Measurements from ENCODE around the gene IQSEC1. TPM values are rescaled to one million over a fixed set of nuclear protein-coding genes. Genes with fewer than 3 reads are reported as not detected.

IQSEC1 gene
- total and polyA plus RNA-seq, 9 of the 15 experiments (the other 6 are each of a cell fraction or from before 2014, with no cell fraction given) = 0.56 to 39.0 (median 6.8) TPM

- CTCF ChIA-PET (ENCODE audit: low intra/inter-chr PET ratio) = interaction anchor here (0.6 kb wide), 1 partner anchor 169 kb away, joined by 3 read pairs; no protein-coding TSS in a partner anchor
- intact Hi-C loops (cut with micrococcal nuclease) = no loop called here
- FAIRE-seq = no peak
- no peaks in the 10 kb centered on the region for H3K9me1 ChIP-seq (ENCODE audit: control insufficient read depth, insufficient read depth, low read length)
- DNase-seq (ENCODE audit: extremely low read depth in 1 of 4, low spot score in 3 of 4) = peak in 2 of 4 experiments; percentile 38 to 41
- H3K4me1 ChIP-seq (replicated peaks in 1 of 2; ENCODE audit: control insufficient read depth in 2 of 2, insufficient read depth in 2 of 2, low read length in 2 of 2) = peaks cover under 1 to 38% of the 10 kb centered on the region in 2 experiments; a peak in 3 of 5 replicates
- no peak overlapping the region for H3K4me3 ChIP-seq
- H3K36me3 ChIP-seq (ENCODE audit: control insufficient read depth, insufficient read depth, low read length) = no peaks in the 10 kb centered on the region
- H3K9me3 ChIP-seq (replicated peaks; ENCODE audit: control insufficient read depth, insufficient read depth, low read depth, low read length) = no peaks in the 10 kb centered on the region; the same call in 1 of the 2 replicates
- no peak overlapping the region for H3K4me2 ChIP-seq (ENCODE audit: insufficient read depth, low read length)
- peaks cover 54 to 93% of the 10 kb centered on the region in 2 experiments for H3K27me3 ChIP-seq (ENCODE audit: control insufficient read depth in 2 of 2, insufficient read depth in 2 of 2, low read length in 2 of 2)
- peaks cover 6% of the 10 kb centered on the region for H4K20me1 ChIP-seq (replicated peaks; ENCODE audit: control insufficient read depth, insufficient read depth, low read length)
- no peak overlapping the region for H3K27ac ChIP-seq (ENCODE audit: extremely low read depth, low read depth, low read length)
- 8% methylated on average over 22 of the region's 22 CpGs for WGBS (ENCODE audit: insufficient coverage, low coverage, missing lambda C conversion rate)
- H3K9ac ChIP-seq (ENCODE audit: insufficient read depth in 1 of 2, low read depth in 2 of 2, low read length in 2 of 2) = peak overlapping the region in 1 of 2 experiments; percentile 78; a peak in 1 of 4 replicates
- BruUV-seq (replicated peaks) = no TSS peak
- in situ Hi-C loops (cut with MboI) = no loop called here
- TF ChIP-seq CEBPB (tag; IDR thresholded peaks at IDR 0.05) = peak; percentile 78
- TF ChIP-seq ZNF778 (CRISPR knock-in tag; IDR thresholded peaks at IDR 0.05) = no peak
- TF ChIP-seq HOMEZ (CRISPR knock-in tag; IDR thresholded peaks at IDR 0.05) = no peak
- TF ChIP-seq BCL6 (CRISPR knock-in tag; IDR thresholded peaks at IDR 0.05) = no peak
- TF ChIP-seq GATA2 (CRISPR knock-in tag; IDR thresholded peaks at IDR 0.05) = no peak
- TF ChIP-seq CEBPG (CRISPR knock-in tag; IDR thresholded peaks at IDR 0.05) = 0 out of 2 replicates have a peak, but pooled peaks have one; percentile 47
- TF ChIP-seq CEBPG (tag; conservative IDR thresholded peaks at IDR 0.05 in 1 of 2, IDR thresholded peaks at IDR 0.05 in 1 of 2) = 0 out of 4 replicates have a peak, but pooled peaks of 1 of the 2 experiments have one; percentile 28
- no peak for TF ChIP-seq ESRRA (IDR thresholded peaks at IDR 0.05; ENCODE audit: borderline replicate concordance, low read depth)
- TF ChIP-seq E2F8 (IDR thresholded peaks at IDR 0.05; ENCODE audit: low read depth, partially characterized antibody) = no peak
- peak in 1 of 2 experiments; percentile 16; a peak in 1 of 4 replicates for TF ChIP-seq KDM1A (IDR thresholded peaks at IDR 0.05)
- no peak for TF ChIP-seq SIN3B (IDR thresholded peaks at IDR 0.05; ENCODE audit: low read depth)
- TF ChIP-seq DEAF1 (CRISPR knock-in tag; IDR thresholded peaks at IDR 0.05) = no peak
- no peak for TF ChIP-seq ZBTB8A (IDR thresholded peaks at IDR 0.05; ENCODE audit: partially characterized antibody)
- no peak for TF ChIP-seq GTF2B (IDR thresholded peaks at IDR 0.05; ENCODE audit: extremely low read depth, insufficient read length)
- POLR2A ChIA-PET = interaction anchor here (0.5 kb wide), 1 partner anchor 245 kb away, joined by 3 read pairs; no protein-coding TSS in a partner anchor
- H2AFZ ChIP-seq (ENCODE audit: low read depth, low read length) = no peak overlapping the region
- H3K79me2 ChIP-seq (ENCODE audit: control insufficient read depth, insufficient read depth, low read length) = no peaks in the 10 kb centered on the region
- no peak; the same call in 2 of the 3 replicates for ATAC-seq
Observed at GRCh38 chr3:13045904-13046568, 27.2 kb downstream of the IQSEC1 start.
